Hepatocyte (in vitro differentiated cells): Measurements from ENCODE around the gene GP5. TPM values are rescaled to one million over a fixed set of nuclear protein-coding genes. Genes with fewer than 3 reads are reported as not detected.

Experiments
- DNase-seq: peaks from one replicate; pipeline ENCODE4 v3.0.0-alpha.2; 2016; ENCODE audit warnings: low spot score
- H2AFZ ChIP-seq: fragments of 200-600 bp; sonication (generic); 2 replicates; pipeline ENCODE4 v1.6.0; 2016; ENCODE audit warnings: antibody characterized with exemption, mild to moderate bottlenecking
- H3K27ac ChIP-seq: fragments of 200-600 bp; sonication (generic); 2 replicates; pipeline ENCODE4 v1.5.1; 2016; ENCODE audit warnings: mild to moderate bottlenecking
- H3K27me3 ChIP-seq: fragments of 200-600 bp; sonication (generic); 2 replicates; pipeline ENCODE4 v1.6.1; 2016
- H3K36me3 ChIP-seq: fragments of 200-600 bp; sonication (generic); replicated peaks from 2 replicates; pipeline ENCODE4 v1.5.1; 2016; ENCODE audit warnings: low read depth; ENCODE audit not compliant: insufficient read depth
- H3K4me1 ChIP-seq: fragments of 200-600 bp; sonication (generic); 2 replicates; pipeline ENCODE4 v1.5.1; 2016; ENCODE audit warnings: mild to moderate bottlenecking, moderate library complexity; ENCODE audit not compliant: insufficient read depth
- H3K4me2 ChIP-seq: fragments of 200-600 bp; sonication (generic); 2 replicates; pipeline ENCODE4 v1.6.0; 2016
- H3K4me3 ChIP-seq: fragments of 200-600 bp; sonication (generic); 2 replicates; pipeline ENCODE4 v1.5.1; 2016; ENCODE audit warnings: mild to moderate bottlenecking
- H3K79me2 ChIP-seq: fragments of 200-600 bp; sonication (generic); 2 replicates; pipeline ENCODE4 v1.6.0; 2017; ENCODE audit warnings: mild to moderate bottlenecking
- H3K9me2 ChIP-seq: fragments of 200-600 bp; sonication (generic); replicated peaks from 2 replicates; pipeline ENCODE4 v1.6.0; 2017; ENCODE audit warnings: mild to moderate bottlenecking; ENCODE audit not compliant: insufficient read depth
- H3K9me3 ChIP-seq: fragments of 200-600 bp; sonication (generic); 2 replicates; pipeline ENCODE4 v1.5.1; 2016; ENCODE audit warnings: low read depth, mild to moderate bottlenecking
- H4K20me1 ChIP-seq: fragments of 200-600 bp; sonication (generic); 2 replicates; pipeline ENCODE4 v1.6.0; 2016; ENCODE audit warnings: mild to moderate bottlenecking; ENCODE audit not compliant: insufficient read depth, poor library complexity, severe bottlenecking
- CTCF ChIP-seq: fragments of 200-600 bp; sonication (generic); IDR thresholded peaks from 2 replicates; pipeline ENCODE4 v1.5.1; 2016; ENCODE audit warnings: antibody characterized with exemption, mild to moderate bottlenecking; ENCODE audit not compliant: poor library complexity
- EZH2 ChIP-seq: fragments of 200-600 bp; sonication (generic); IDR thresholded peaks from 2 replicates; pipeline ENCODE4 v1.6.1; 2016; ENCODE audit warnings: antibody characterized with exemption, mild to moderate bottlenecking, borderline replicate concordance
- EZH2phosphoT487 ChIP-seq: fragments of 200-600 bp; sonication (generic); IDR thresholded peaks from one replicate; pipeline ENCODE4 v1.6.1; 2018; ENCODE audit warnings: antibody characterized with exemption, mild to moderate bottlenecking, low read depth, moderate library complexity; ENCODE audit not compliant: unreplicated experiment, severe bottlenecking
- WGBS: methylation state at CpG from one replicate; pipeline ENCODE4 v1.1.6; 2016; ENCODE audit warnings: low lambda C conversion rate; ENCODE audit errors: missing lambda C conversion rate; 5-methylcytosine and 5-hydroxymethylcytosine counted together
- polyA plus RNA-seq: library from polyadenylated mRNA; unstranded; fragments of >200 nt; fragmentation: Nextera tagmentation; extraction: Ambion mirVana; gene quantifications from 2 replicates; pipeline ENCODE4 v1.2.1, GENCODE V29; 2016
- total RNA-seq: library from RNA; depleted of rRNA; stranded (reverse); fragments of >200 nt; gene quantifications from 2 replicates; pipeline ENCODE4 v1.2.3, GENCODE V29; 2014

GP5 gene
- total and polyA plus RNA-seq, 2 experiments from 2014 or later: 0.27 TPM; not detected in 1

DNA sequence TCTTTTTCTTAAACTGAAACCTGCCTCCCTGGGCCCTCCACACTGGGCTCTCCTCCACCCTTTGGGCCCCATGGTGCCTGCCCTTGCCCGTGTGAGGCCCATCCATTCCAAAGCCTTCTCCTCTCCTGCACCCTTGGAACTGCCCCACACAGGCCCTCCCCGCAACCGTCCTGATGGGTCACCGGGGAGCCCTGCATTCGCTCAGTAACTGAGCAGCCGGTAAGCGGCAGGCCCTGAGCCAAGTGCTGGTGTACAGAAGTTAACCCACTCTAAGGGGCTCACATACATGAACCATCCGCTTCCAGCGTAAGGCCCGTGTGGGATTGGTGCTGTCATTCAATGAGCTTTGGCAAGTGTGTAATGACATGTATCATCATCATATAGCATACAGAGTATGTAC, 24.1 kb downstream of the GP5 start:
- Histone ChIP-seq H3K36me3 (no peaks in the 10 kb centered on the region), H3K27me3 (peaks cover 4% of the 10 kb centered on the region), H3K4me3 (no peak overlapping the region), H3K4me2 (no peak overlapping the region), H3K27ac (no peak overlapping the region), H3K4me1 (no peaks in the 10 kb centered on the region), H2AFZ (no peak overlapping the region), H3K79me2 (no peaks in the 10 kb centered on the region), H3K9me2 (no peaks in the 10 kb centered on the region), H4K20me1 (no peaks in the 10 kb centered on the region), H3K9me3 (no peaks in the 10 kb centered on the region)
- no peak for DNase-seq
- WGBS: 83% methylated on average over 10 of the region's 10 CpGs
- TF ChIP-seq EZH2 (no peak), EZH2phosphoT487 (no peak)

DNA sequence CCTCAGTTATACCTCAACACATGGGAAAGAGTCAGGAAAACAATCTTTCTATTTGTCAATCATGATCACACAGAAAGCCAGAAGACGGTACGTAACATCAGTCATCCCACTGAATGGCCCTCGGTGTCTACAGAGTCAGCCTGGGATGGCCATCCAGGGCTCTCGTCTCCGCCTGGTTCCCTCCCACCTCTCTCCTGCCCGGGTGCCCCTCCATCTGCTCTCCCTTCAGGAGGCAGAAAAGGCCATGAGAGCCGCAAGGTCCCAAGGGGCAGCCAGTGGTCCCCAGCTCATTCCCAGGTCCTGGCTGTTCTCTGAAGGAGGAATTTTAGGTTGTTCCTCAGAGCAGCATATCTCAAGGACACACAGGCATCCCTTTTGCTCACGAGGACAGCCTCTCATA, 25.2 kb downstream of the GP5 start:
- Histone ChIP-seq H3K79me2 (no peaks in the 10 kb centered on the region), H4K20me1 (no peaks in the 10 kb centered on the region), H3K36me3 (no peaks in the 10 kb centered on the region), H2AFZ (no peak overlapping the region), H3K9me2 (no peaks in the 10 kb centered on the region), H3K4me3 (no peak overlapping the region), H3K4me2 (no peak overlapping the region), H3K27ac (no peak overlapping the region), H3K9me3 (no peaks in the 10 kb centered on the region), H3K27me3 (peaks cover 14% of the 10 kb centered on the region), H3K4me1 (peaks cover 2% of the 10 kb centered on the region)
- DNase-seq: no peak
- TF ChIP-seq EZH2: no peak
- no peak for TF ChIP-seq EZH2phosphoT487
- no peak for TF ChIP-seq CTCF
- 76% methylated on average over 8 of the region's 8 CpGs for WGBS

DNA sequence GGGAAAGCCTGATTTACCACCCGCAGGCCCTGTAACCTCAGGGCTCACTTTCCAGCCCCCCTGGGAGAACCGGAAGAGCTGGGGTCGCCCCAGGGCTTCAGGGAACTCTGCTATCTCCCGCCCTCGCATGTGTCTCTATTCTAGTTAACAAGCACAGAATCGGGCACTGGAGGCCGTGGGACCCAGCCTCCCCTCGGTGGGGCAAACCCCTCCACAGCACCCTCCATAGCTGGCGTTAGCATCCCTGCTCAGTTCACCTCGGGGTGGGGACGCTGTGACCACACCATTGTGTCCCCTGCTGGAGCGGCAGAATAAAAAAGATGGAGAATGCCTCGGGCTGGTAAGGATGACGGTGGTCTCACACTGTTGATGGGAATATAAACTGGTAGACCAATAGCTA, 26.0 kb downstream of the GP5 start:
- no peaks in the 10 kb centered on the region for H3K79me2 ChIP-seq
- H3K4me2 ChIP-seq: no peak overlapping the region
- H3K36me3 ChIP-seq: no peaks in the 10 kb centered on the region
- H4K20me1 ChIP-seq: no peaks in the 10 kb centered on the region
- H3K9me2 ChIP-seq: no peaks in the 10 kb centered on the region
- H3K9me3 ChIP-seq: no peaks in the 10 kb centered on the region
- H3K4me3 ChIP-seq: no peak overlapping the region
- H3K4me1 ChIP-seq: peaks cover 9% of the 10 kb centered on the region
- no peak overlapping the region for H2AFZ ChIP-seq
- H3K27me3 ChIP-seq: peaks cover 16% of the 10 kb centered on the region
- H3K27ac ChIP-seq: no peak overlapping the region
- WGBS: 94% methylated on average over 13 of the region's 14 CpGs
- TF ChIP-seq EZH2phosphoT487 (no peak), EZH2 (no peak), CTCF (no peak)
- no peak for DNase-seq

DNA sequence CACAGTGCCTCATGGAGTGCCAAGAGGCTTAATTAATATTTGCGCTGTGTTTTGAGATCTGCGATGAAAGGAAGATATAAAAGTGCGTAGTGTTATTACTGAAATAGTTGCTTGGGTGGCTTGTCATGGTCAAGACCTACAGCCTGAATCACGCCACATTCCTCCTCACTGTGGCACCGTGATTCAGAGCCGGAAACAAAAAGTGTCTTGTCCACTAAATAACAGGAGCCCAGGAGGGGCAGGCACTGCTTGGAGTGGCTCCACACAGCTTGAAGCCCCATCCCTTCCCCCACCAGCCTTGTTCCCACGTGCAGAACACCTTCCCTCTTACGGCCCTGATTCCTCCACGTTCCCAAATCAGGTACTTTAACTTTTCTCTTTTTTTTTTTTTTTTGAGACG, 28.3 kb downstream of the GP5 start:
- no peak overlapping the region for H3K4me3 ChIP-seq
- no peak for DNase-seq
- TF ChIP-seq CTCF (no peak), EZH2 (no peak), EZH2phosphoT487 (no peak)
- H3K4me2 ChIP-seq: no peak overlapping the region
- no peaks in the 10 kb centered on the region for H3K9me2 ChIP-seq
- peaks cover 12% of the 10 kb centered on the region for H3K4me1 ChIP-seq
- no peaks in the 10 kb centered on the region for H3K9me3 ChIP-seq
- no peaks in the 10 kb centered on the region for H3K36me3 ChIP-seq
- no peak overlapping the region for H3K27ac ChIP-seq
- H2AFZ ChIP-seq: no peak overlapping the region
- H3K79me2 ChIP-seq: no peaks in the 10 kb centered on the region
- H3K27me3 ChIP-seq: peaks cover 16% of the 10 kb centered on the region
- 90% methylated on average over 9 of the region's 10 CpGs for WGBS
- H4K20me1 ChIP-seq: no peaks in the 10 kb centered on the region
